HCT116 (cell line): ENCODE data around the gene USP2. TPM values are rescaled to one million over a fixed set of nuclear protein-coding genes. Genes with fewer than 3 reads are reported as not detected.

ENCODE experiments used
- ATAC-seq: fragments of 200-7000 bp; cut with Tn5 transposase; 2 replicates; pipeline ENCODE4 v1.9.1; 2020; ENCODE audit warnings: mild to moderate bottlenecking, moderate library complexity
- BruUV-seq: library from RNA; stranded (reverse); fragments of 400-500 nt; replicated peaks from 2 replicates; lab custom pipeline; 2021; lab: Mats Ljungman, UMichigan
- CTCF ChIA-PET: fragments of 300-600 bp; sonication (Branson Sonifier 250); formaldehyde crosslinking; loops from one replicate; lab custom pipeline; 2021; ENCODE audit warnings: antibody characterized with exemption; lab: Charles Lee
- POLR2A ChIA-PET: fragments of 300-600, 350-600 bp; sonication (Branson Sonifier 250); formaldehyde crosslinking; loops from one replicate; lab custom pipeline; 2021; ENCODE audit warnings: antibody characterized with exemption; lab: Charles Lee
- RAD21 ChIA-PET, 2 experiments: fragments of 300-600 bp; sonication (Branson Sonifier 250); formaldehyde crosslinking; loops; one replicate each; lab custom pipeline; 2023; ENCODE audit warnings: low total read pairs in 2 of 2; ENCODE audit not compliant: uncharacterized antibody in 2 of 2, unreplicated experiment in 2 of 2, low non-redundant PET in 1 of 2; lab: Charles Lee
- DNase-seq: peaks from one replicate; pipeline ENCODE4 v3.0.0-alpha.2; 2010; ENCODE audit warnings: low read depth, low spot score
- H2AFZ ChIP-seq: fragments of 200-600 bp; shearing (Covaris generic), sonication (generic); 2 replicates; pipeline ENCODE4 v1.6.1; 2017; ENCODE audit warnings: low read depth, mixed run types, mixed read lengths, antibody characterized with exemption, low read length; ENCODE audit not compliant: poor library complexity, severe bottlenecking
- H3K27ac ChIP-seq: 2 replicates; pipeline ENCODE4 v1.5.1; 2012; ENCODE audit warnings: low read depth, low read length
- H3K27me3 ChIP-seq: fragments of 200-600 bp; sonication (generic); 2 replicates; pipeline ENCODE4 v1.6.1; 2016; ENCODE audit warnings: mixed run types, low read length, mixed read lengths; ENCODE audit not compliant: insufficient read depth
- H3K36me3 ChIP-seq, 2 experiments: fragments of 200-500 bp in 1 of 2; fragments of 200-600 bp in 1 of 2; sonication (Bioruptor generic) in 1 of 2; sonication (generic) in 1 of 2; 2 replicates each; pipeline versions ENCODE4 v1.5.1 to v1.6.1; 2014 to 2016; ENCODE audit warnings: low read length in 2 of 2, inconsistent platforms in 1 of 2, mixed read lengths in 1 of 2, mixed run types in 1 of 2; ENCODE audit not compliant: insufficient read depth in 2 of 2, control insufficient read depth in 1 of 2
- H3K4me1 ChIP-seq, 2 experiments: fragments of 200-600 bp in 1 of 2; sonication (generic) in 1 of 2; 2 replicates each; pipeline versions ENCODE4 v1.5.1 to v1.6.1; 2012 to 2017; ENCODE audit warnings: low read length in 2 of 2, inconsistent platforms in 1 of 2, mild to moderate bottlenecking in 1 of 2, mixed read lengths in 1 of 2, mixed run types in 1 of 2, moderate library complexity in 1 of 2; ENCODE audit not compliant: insufficient read depth in 2 of 2, control insufficient read depth in 1 of 2
- H3K4me2 ChIP-seq: fragments of 200-600 bp; sonication (generic); 2 replicates; pipeline ENCODE4 v1.6.1; 2017; ENCODE audit warnings: mixed run types, low read length, mixed read lengths
- H3K4me3 ChIP-seq, 2 experiments: fragments of 200-600 bp in 1 of 2; sonication (generic) in 1 of 2; replicated peaks in 1 of 2; 2 replicates each; pipeline ENCODE4 v1.5.1; 2011 to 2016; ENCODE audit warnings: low read length in 2 of 2, control low read depth in 1 of 2, low read depth in 1 of 2, mild to moderate bottlenecking in 1 of 2, mixed read lengths in 1 of 2, mixed run types in 1 of 2
- H3K79me2 ChIP-seq: fragments of 200-600 bp; sonication (generic); 2 replicates; pipeline ENCODE4 v1.6.1; 2017; ENCODE audit warnings: mild to moderate bottlenecking, mixed run types, low read length, moderate library complexity, mixed read lengths; ENCODE audit not compliant: insufficient read depth
- H3K9ac ChIP-seq: fragments of 200-600 bp; sonication (generic); 2 replicates; pipeline ENCODE4 v1.6.1; 2016; ENCODE audit warnings: low read length, mixed read lengths
- H3K9me2 ChIP-seq: fragments of 200-600 bp; sonication (generic), shearing (Covaris generic); 2 replicates; pipeline ENCODE4 v1.6.1; 2017; ENCODE audit warnings: mixed run types, mild to moderate bottlenecking, moderate library complexity; ENCODE audit not compliant: insufficient read depth
- H3K9me3 ChIP-seq, 2 experiments: fragments of 200-500 bp in 1 of 2; fragments of 200-600 bp in 1 of 2; sonication (Bioruptor generic) in 1 of 2; sonication (generic) in 1 of 2; 2 replicates each; pipeline ENCODE4 v1.6.1; 2014 to 2017; ENCODE audit warnings: low read length in 2 of 2, mixed read lengths in 2 of 2, inconsistent platforms in 1 of 2, low read depth in 1 of 2, mild to moderate bottlenecking in 1 of 2, mixed run types in 1 of 2, moderate library complexity in 1 of 2; ENCODE audit not compliant: control insufficient read depth in 1 of 2, insufficient read depth in 1 of 2
- H4K20me1 ChIP-seq: fragments of 200-600 bp; sonication (generic), shearing (Covaris generic); 2 replicates; pipeline ENCODE4 v1.6.1; 2017; ENCODE audit warnings: mixed run types, mild to moderate bottlenecking, moderate library complexity; ENCODE audit not compliant: insufficient read depth
- EGR1 ChIP-seq: IDR thresholded peaks from 2 replicates; pipeline ENCODE4 v1.6.1; 2012; ENCODE audit warnings: low read depth
- EZH2 ChIP-seq: fragments of 200-600 bp; sonication (generic); IDR thresholded peaks from 2 replicates; pipeline ENCODE4 v1.6.1; 2017; ENCODE audit warnings: antibody characterized with exemption, mixed run types
- EZH2phosphoT487 ChIP-seq: fragments of 200-600 bp; IDR thresholded peaks from 2 replicates; pipeline ENCODE4 v1.6.1; 2018; ENCODE audit warnings: antibody characterized with exemption, borderline replicate concordance
- JUND ChIP-seq: IDR thresholded peaks from 2 replicates; pipeline ENCODE4 v1.6.1; 2012
- SIN3A ChIP-seq: IDR thresholded peaks from 2 replicates; pipeline ENCODE4 v1.6.1; 2012; ENCODE audit warnings: low read depth
- SRF ChIP-seq: IDR thresholded peaks from 2 replicates; pipeline ENCODE4 v1.6.1; 2012; ENCODE audit warnings: low read depth
- TCF7L2 ChIP-seq: IDR thresholded peaks from 2 replicates; pipeline ENCODE4 v1.7.0; 2011; ENCODE audit warnings: borderline replicate concordance, inconsistent platforms; ENCODE audit not compliant: insufficient read depth, insufficient read length; ENCODE audit errors: extremely low read depth
- YY1 ChIP-seq: IDR thresholded peaks from 2 replicates; pipeline ENCODE4 v1.6.1; 2011; ENCODE audit warnings: low read length, low read depth, moderate library complexity, mild to moderate bottlenecking; ENCODE audit not compliant: insufficient replicate concordance; ENCODE audit errors: extremely low read depth
- intact Hi-C: fragments of 100-400 bp; cut with micrococcal nuclease; formaldehyde crosslinking; loops from 2 replicates; pipeline ENCODE4 v1.10.0; 2022
- total RNA-seq: library from RNA; stranded (reverse); gene quantifications from one replicate; pipeline ENCODE4 v1.2.1, GENCODE V29; 2021; ENCODE audit not compliant: unreplicated experiment
- TF ChIP-seq, protein P1 (sequence below): IDR thresholded peaks from 2 replicates; pipeline ENCODE4 v1.6.1; 2012
- TF ChIP-seq, protein P2 (sequence below): IDR thresholded peaks from 2 replicates; pipeline ENCODE4 v1.6.1; 2012
- TF ChIP-seq, protein P3 (sequence below): IDR thresholded peaks from 2 replicates; pipeline ENCODE4 v1.6.1; 2012; ENCODE audit warnings: low read depth

USP2 gene
- total RNA-seq, 1 experiment from 2014 or later = 5.0 TPM

DNA sequence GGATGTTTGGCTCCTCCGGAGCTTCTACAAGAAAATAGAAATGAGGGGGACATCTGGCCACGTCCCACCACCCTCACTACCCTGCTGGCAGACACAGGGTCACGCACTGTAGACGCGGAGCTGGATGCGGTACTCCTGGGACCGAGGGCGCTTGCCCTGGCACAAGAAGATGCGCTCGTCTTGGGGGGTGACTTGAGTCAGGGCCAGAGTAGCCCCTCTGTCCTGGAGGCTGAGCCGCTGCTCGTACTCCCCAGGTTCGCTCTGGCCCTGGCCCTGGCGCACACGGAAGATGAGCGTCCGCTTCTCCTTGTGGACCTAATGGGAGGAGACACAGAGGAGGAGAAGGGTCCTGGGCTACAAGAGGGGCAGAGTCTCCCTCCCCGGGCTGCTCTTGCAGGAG is 66.8 kb downstream of the USP2 start:
- DNase-seq (no peak), ATAC-seq (no peak)
- Histone ChIP-seq H2AFZ (no peak overlapping the region), H3K9me3 (no peaks in the 10 kb centered on the region), H3K4me2 (peak overlapping the region; percentile 99; the same call in 1 of the 2 replicates), H3K79me2 (no peaks in the 10 kb centered on the region; the same call in 1 of the 2 replicates), H3K4me1 (peaks cover 16 to 37% of the 10 kb centered on the region in 2 experiments), H3K4me3 (no peak overlapping the region), H3K9ac (peak overlapping the region; percentile 71; the same call in 1 of the 2 replicates), H3K36me3 (peaks cover 0 to 8% of the 10 kb centered on the region in 2 experiments; a peak in 3 of 4 replicates), H3K9me2 (no peaks in the 10 kb centered on the region), H3K27ac (peak overlapping the region; percentile 66; the same call in 1 of the 2 replicates), H4K20me1 (no peaks in the 10 kb centered on the region), H3K27me3 (no peaks in the 10 kb centered on the region)
- TF ChIP-seq JUND (no peak), TCF7L2 (no peak), SIN3A (no peak), EGR1 (no peak), EZH2 (no peak), YY1 (no peak), SRF (no peak), EZH2phosphoT487 (no peak)
- TF ChIP-seq, protein P1, sequence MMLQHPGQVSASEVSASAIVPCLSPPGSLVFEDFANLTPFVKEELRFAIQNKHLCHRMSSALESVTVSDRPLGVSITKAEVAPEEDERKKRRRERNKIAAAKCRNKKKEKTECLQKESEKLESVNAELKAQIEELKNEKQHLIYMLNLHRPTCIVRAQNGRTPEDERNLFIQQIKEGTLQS = no peak
- TF ChIP-seq, protein P2, sequence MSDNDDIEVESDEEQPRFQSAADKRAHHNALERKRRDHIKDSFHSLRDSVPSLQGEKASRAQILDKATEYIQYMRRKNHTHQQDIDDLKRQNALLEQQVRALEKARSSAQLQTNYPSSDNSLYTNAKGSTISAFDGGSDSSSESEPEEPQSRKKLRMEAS = no peak
- TF ChIP-seq, protein P3, sequence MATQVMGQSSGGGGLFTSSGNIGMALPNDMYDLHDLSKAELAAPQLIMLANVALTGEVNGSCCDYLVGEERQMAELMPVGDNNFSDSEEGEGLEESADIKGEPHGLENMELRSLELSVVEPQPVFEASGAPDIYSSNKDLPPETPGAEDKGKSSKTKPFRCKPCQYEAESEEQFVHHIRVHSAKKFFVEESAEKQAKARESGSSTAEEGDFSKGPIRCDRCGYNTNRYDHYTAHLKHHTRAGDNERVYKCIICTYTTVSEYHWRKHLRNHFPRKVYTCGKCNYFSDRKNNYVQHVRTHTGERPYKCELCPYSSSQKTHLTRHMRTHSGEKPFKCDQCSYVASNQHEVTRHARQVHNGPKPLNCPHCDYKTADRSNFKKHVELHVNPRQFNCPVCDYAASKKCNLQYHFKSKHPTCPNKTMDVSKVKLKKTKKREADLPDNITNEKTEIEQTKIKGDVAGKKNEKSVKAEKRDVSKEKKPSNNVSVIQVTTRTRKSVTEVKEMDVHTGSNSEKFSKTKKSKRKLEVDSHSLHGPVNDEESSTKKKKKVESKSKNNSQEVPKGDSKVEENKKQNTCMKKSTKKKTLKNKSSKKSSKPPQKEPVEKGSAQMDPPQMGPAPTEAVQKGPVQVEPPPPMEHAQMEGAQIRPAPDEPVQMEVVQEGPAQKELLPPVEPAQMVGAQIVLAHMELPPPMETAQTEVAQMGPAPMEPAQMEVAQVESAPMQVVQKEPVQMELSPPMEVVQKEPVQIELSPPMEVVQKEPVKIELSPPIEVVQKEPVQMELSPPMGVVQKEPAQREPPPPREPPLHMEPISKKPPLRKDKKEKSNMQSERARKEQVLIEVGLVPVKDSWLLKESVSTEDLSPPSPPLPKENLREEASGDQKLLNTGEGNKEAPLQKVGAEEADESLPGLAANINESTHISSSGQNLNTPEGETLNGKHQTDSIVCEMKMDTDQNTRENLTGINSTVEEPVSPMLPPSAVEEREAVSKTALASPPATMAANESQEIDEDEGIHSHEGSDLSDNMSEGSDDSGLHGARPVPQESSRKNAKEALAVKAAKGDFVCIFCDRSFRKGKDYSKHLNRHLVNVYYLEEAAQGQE = no peak
- ChIA-PET RAD21 (no interaction called here), POLR2A (interaction anchor here (0.6 kb wide), 1 partner anchor 24 kb away, joined by 3 read pairs; no protein-coding TSS in a partner anchor), CTCF (interaction anchor here (1.4 kb wide), 1 partner anchor 24 kb away, joined by 4 read pairs; no protein-coding TSS in a partner anchor)
- intact Hi-C loops = no loop called here
- no TSS peak for BruUV-seq
